ENCODE measurements around the gene PPP2R2D.
"Not testable (repeated sequence)": the region's sequence is repeated elsewhere in the genome, so short reads cannot be mapped to it uniquely, and the experiment has no call there.

PPP2R2D gene

DNA sequence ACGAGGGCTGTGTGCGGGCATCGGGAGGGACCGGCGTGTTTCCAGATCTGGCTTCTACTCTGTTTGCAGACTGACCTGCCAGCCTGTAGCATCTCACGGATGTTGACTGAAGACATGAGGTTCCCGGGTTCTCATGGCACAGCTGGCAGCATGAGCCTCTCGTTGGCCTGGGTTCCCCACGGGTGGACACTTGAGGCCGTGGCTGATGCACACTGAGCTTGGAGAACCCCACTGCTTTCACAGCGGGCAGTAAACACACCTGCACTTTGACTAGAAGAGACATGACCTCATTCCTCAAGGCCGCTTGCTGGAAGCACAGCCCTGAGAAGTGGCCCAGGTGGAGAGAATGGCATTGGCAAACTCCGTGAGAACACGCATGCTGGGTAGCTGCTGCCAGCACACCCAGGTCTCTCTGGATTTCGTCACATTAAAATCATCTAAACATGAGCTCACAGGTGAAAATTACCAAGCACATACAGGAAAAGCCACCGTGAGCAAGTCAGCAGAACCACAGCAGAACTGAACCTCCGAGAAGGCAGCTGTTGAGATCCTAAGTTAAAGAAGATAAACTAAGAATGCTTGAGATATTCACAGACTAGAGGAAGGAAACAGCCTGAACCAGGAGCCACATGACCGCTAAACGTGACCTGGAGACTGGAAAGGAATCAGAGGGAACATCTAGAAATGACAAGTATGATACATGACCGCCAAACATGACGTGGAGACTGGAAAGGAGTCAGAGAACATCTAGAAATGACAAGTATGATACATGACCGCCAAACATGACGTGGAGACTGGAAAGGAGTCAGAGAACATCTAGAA, 48.4 kb downstream of the PPP2R2D start:
- DNase-seq (ENCODE audit: low read depth): no peak

DNA sequence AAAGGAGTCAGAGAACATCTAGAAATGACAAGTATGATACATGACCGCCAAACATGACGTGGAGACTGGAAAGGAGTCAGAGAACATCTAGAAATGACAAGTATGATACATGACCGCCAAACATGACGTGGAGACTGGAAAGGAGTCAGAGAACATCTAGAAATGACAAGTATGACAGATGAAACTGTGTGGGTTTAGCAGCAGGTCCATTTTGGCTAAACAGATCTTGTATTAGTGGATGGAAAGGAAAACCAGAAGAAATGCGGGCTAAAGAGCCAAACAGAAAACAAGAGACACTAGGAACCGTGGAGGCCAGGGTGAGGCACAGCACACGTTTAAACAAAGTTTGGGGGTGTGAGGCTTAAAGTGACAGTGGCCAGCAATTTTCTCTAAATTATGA, 49.1 kb downstream of the PPP2R2D start:
- not testable (repeated sequence) for DNase-seq (ENCODE audit: low read depth)

DNA sequence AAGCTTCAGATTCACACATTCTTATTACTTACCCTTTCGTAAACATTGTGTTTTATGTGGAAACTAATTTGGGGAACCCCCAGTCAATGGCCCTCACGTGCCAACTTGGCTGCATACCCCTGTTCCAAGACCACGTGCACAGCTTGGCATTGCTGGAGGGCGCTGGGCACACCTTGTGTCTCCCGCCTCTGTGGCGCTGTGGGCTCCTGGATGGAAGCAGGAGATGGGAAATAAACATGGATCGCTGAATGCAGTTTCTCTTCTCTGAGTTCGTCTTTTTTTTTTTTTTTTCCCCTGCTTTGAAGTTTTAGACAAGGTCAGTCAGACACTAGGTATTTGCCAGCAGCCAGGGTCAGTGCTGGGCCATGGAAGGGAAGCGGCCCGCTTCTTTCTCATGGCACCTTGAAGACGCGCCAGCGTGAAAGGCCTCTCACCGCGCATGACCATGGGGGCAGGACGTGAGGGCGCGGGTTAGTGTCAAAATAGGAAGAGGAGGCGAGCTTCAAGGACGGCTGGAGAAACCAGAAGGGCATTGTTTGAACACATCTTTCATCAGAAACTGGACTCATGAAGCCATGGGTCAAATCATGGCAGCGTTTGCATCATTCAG, 53.7 kb downstream of the PPP2R2D start:
- no peak for DNase-seq (ENCODE audit: low read depth)

DNA sequence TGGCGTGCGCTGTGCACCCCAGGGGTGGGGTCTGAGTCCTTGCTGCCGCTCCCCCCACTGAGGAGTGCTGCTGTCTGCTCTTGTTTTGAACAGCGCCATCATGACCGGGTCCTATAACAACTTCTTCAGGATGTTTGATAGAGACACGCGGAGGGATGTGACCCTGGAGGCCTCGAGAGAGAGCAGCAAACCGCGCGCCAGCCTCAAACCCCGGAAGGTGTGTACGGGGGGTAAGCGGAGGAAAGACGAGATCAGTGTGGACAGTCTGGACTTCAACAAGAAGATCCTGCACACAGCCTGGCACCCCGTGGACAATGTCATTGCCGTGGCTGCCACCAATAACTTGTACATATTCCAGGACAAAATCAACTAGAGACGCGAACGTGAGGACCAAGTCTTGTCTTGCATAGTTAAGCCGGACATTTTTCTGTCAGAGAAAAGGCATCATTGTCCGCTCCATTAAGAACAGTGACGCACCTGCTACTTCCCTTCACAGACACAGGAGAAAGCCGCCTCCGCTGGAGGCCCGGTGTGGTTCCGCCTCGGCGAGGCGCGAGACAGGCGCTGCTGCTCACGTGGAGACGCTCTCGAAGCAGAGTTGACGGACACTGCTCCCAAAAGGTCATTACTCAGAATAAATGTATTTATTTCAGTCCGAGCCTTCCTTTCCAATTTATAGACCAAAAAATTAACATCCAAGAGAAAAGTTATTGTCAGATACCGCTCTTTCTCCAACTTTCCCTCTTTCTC, 55.0 kb downstream of the PPP2R2D start:
- no peak for DNase-seq (ENCODE audit: low read depth)

DNA sequence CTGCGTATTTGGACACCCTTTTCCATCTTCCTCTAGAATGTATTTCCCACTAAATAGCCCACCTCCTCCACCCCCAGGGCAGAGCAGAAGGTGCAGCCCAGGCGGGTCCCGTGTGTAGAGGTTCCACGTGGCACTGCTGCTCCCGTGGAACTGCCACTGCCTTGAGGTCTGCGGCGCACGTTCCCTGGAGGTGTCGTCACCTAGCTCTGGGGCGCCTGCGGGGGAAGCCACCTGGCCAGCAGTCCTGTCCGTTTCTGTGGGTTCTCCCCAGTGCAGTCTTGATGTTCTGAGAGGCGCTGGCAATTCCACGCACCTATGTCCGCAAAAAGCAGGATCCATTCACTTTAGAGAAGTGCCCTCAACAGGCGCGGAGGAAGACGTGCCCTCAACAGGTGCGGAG, 59.0 kb downstream of the PPP2R2D start:
- no peak for DNase-seq (ENCODE audit: low read depth)

DNA sequence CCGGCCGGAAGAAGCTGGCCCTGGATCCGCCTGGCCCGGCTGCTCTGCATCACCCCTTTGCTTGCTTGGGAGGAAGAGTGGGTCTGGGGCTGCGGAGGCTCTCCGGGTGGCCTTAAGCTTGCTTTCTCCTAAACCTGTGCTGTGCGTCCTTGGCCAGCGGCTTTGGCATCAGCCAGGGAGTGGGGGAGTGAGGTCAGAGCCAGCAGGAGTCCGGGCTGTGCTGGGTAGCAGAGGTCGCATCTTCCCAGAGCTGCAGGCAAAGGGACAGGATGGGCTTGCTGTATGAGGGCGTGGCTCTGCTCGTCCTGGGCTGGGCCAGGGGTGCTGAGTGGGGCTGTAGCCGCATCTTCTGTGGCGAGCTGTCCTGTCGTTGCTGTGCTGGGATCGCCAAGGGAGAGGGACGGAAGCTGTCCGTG, 59.8 kb downstream of the PPP2R2D start:
- no peak for DNase-seq (ENCODE audit: low read depth)

DNA sequence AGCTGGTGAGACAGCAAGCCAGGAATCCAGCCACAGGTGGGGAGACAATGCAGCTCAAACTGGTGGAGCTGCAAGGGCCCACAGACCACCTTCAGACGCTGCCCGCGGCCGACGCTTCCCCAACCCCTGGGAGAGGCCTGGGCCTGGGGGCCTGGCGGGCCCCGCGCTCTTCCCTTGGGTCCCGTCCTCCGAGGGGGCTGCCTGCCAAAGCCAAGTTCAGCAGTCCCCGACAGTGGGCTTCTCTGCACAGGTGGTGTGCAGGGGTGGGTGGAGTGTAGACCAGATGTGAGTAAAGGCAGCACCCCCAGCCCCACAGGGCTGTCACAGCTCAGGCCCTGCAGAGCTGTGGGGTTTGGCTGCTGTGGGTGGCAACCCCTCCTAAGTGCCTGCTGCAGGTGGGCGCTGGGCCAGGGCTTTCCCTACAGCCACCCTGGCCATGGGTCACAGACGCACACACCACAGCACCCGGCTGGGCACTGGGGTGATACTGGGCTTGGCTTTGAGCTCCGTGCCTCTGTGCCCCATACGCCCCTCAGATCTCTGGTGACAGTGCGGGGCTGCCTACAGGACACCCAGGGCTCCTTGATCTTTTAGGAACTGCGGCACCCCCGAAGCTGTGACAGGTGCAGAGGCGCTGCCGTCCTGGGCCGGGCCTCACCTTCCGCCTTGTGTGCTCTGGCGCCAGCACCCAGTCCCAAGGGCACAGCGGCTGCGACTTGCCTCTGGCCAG, 60.4 kb downstream of the PPP2R2D start:
- DNase-seq (ENCODE audit: low read depth): no peak

DNA sequence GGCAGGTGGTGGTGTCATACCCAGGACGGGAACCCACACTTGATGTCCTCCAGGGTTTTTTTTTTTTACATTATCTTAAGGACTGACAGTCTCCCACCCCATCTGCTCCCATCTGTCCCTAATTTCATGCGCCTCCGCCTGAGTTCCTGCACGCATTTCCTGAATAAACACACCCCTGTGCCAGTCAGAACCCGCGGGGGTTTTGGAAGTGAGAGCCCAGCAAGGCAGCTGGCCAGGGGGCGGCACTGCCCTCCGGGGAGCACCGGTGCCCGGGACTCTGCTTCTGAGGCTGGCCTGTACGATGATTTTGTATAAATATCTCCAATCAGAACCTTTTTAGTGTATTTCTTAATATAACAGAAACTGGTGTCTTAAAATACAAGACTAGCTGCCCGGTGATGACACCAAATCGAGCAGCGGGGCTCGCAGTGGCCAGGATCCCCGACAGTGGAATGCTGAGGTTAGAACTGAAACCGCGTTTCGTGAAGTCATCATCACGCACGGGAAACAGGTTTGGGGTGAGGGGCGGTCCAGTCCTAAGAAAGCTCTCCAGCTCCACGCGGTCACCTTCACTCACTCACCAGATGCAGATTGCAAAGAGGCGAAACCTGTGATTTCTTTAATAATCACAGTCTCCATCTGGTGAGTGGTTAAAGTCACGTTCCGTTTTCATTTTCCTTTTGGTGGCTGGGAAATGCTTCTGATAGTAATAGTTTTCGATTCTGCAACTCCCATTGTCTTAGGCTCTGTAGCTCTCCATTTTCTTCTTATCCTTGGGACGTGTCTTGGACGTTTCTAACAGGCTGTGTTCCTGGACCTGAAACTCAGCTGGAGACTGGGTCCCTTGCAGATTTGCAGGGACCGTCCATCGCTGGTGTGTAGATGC, 61.2 kb downstream of the PPP2R2D start:
- DNase-seq (ENCODE audit: low read depth): peak; percentile 66

DNA sequence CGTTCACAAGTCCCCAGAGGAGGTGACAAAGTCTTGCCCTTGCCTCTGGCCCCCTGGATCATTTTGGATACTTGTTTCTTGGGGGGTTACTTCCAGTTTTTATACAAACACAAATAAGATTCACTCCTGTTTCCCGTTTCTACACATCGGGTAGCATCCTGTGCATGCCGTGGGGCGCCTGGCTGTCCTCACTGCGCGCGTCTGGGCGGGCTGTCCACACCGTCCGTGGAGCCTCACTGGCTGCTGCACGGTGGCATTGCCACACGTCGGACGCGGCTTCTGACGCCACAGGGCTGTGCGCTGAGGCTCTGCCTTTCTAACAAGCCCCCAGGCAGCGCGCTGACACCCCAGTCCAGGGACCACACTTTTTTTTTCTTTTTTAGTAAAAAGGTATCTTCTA, 62.5 kb downstream of the PPP2R2D start:
- no peak for DNase-seq (ENCODE audit: low read depth)

DNA sequence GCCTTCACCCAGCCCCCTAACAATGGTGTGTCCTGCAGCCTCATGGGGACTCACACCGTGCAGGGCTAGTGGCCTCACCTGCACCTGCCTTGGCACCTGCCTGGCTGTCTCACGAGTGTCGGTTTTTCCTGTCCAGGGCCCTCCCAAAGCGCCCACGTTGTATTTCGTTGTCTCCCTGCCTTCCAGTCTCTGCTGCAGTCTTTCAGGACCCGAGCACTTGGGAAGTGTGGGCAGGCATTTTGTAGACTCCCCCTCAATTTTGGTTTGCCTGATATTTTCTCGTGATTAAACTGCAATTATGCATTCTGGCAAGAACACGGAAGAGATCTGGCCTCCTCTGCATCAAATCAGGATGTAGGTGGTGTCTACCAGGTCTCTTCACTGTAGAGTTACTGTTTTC, 63.0 kb downstream of the PPP2R2D start:
- no peak for DNase-seq (ENCODE audit: low read depth)

DNA sequence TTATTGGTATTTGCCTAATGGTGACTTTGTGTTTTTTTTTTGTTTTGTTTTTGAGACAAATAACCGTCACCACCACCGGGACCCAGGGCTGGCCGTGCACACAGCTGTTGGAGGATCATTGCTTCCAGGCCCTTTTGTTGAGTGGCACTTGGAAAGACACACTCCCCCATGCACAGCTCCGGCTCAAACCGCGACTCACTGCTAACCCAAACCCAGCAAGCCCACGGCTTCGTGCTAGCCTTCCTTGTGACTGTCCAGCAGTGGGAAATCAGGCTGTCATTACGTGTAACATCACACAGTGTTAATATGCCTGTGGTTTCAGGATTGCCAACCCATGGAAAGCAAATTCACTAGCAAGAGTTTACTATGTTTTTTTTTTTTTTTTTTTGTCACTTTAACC, 63.5 kb downstream of the PPP2R2D start:
- DNase-seq (ENCODE audit: low read depth): no peak

DNA sequence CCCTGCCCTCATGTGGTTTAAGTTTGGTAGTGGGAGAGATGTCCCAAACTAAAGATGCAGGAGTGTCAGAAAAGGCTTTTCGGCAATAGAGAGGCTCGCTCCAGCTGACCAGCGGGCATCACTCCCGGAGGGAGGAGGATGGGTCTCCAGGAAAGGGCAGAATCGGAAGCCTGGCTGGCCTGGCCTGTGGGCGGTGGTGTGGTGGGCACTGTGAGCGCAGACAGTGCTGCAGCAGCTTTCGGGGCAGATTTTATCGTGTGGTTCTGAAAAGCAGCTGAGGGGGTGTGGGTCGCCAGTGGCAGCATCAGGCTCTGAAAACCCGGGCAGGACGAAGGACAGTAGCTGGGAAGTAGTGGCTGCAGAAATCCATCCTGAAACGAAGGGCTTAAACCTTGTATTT, 68.1 kb downstream of the PPP2R2D start:
- DNase-seq (ENCODE audit: low read depth): no peak

DNA sequence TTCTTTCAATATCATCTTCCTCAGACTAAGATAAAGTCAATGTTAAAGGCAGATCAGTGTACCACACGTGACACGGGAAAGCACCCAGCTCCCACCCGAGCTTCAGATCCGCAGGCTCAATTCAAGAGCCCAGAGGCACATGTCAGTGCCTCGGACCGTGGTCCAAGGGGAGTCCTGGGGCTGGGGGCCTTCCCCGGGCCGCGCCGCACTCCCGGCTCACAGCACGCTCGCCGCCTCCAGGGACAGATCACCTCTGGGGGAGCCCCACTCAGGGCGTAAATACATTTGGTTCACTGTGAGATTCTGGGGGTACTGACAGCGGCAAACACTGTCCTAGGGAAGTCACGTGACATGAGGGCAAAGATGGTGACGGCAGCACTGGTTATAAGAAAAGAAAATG, 70.1 kb downstream of the PPP2R2D start:
- no peak for DNase-seq (ENCODE audit: low read depth)

DNA sequence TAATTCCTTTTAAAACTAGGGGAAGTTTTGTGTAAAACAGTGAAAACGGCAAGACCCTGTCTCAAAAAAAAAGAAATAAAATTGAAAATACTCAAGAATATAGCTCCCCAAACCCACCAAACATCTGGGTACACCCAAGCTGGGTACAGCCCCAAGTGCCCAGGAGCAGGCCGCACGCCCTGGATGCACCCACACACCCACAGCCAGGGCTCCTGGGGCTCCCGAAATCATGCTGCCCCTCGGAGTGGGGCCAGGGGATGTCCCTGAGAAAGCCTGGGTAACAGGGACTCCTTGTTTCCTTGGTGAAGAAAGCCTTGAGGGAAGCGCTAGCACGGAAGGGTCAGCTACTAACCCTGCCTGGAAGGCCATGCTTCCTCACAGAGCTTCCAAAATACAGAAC, 70.8 kb downstream of the PPP2R2D start:
- DNase-seq (ENCODE audit: low read depth): no peak

DNA sequence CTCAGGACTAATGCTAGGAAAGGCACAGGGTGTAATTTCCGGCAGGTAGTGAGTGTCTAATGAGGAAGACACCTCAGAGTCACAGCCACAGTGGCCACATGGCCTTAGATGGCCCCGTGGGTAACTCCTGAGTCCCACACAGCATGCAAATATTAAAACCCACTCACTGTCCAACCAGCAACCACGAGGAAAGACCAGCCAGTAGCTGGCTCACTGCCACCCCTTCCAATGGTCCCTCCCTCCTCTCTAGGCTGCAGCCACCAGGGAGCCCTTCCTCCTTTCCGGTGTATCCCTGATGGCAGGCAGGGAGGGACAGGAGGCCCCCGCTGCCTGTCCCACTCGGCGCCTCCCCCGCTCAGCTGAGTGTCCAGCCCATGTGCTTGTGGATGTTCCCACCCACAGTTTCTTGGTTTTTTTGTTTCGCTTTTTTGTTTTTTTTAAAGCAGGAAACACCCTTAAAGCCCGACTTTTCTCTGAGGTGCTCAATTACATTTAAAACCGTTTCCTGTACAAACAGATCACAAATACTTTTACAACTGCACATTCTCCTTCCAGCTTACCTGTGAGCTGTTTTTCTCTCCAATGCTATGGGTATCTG, 71.8 kb downstream of the PPP2R2D start:
- DNase-seq (ENCODE audit: low read depth): no peak

DNA sequence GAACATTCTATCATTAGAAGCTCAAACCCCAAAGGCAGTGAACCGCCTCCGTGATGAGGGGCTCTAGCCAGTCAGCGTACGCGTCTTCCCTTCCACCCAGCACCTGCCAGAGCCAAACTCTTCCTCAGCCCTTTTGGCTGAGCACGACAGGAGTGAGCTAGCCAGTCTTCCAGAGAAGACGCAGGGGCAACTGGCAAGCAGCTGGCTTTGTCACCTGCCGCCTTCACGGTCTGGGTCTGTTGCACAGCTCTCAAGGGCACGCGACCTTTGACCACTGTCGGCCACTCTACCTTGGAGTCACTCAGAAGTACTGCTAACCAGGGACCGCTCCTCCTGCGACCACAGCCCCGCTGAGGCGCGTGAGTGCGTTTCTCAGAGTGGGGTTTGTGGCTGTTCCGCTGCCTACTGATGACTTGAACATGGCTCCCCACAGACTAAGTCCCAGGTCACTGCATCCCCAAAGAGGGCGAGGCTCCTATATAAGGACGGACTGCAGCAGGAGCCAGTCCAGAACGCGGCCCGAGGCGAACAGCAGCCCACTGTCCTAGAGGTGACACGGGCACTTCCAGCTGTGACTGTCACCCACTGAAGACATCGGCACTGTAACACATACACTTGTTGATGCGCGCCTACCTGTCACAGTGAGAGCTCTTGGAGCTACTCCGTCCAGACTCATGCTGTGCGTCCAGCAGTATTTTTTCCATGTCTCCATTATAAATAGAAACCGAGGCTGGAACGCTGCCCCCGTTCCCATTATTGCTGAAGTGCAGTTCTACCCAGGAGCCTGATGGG, 72.5 kb downstream of the PPP2R2D start:
- no peak for DNase-seq (ENCODE audit: low read depth)

DNA sequence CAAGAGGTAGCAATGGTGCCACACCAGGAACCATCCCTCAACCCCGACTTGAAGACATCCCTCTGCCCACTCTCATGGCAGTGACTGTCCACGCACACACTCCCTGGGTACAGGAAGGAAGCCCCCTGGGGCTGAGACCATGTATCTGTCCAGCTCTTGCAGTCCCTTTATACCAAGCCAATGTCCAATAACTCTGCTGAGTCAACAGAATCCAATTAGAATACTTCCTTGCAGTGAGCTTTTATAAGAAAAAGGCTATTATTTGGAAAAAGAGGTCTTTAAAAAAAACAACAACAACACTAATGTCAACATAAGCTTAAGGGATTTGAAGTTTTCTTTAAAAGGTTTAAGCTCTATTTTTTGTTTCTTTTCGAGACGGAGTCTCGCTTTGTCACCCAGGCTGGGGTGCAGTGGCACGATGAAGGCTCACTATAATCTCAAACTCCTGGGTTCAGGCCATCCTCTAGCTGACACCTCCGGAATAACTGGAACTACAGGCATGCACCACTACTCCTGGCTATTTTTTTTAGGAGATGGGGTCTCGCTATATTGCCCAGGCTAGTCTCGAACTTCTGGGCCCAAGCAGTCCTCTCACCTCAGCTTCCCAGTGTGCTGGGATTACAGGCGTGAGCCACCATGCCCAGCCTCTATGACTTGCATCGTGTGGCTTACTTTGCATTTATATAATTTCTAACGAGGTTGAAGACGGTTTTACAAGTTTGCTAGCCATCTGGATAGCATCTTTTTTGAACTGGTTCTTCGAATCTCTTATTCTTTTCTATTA, 73.4 kb downstream of the PPP2R2D start:
- DNase-seq (ENCODE audit: low read depth): no peak

DNA sequence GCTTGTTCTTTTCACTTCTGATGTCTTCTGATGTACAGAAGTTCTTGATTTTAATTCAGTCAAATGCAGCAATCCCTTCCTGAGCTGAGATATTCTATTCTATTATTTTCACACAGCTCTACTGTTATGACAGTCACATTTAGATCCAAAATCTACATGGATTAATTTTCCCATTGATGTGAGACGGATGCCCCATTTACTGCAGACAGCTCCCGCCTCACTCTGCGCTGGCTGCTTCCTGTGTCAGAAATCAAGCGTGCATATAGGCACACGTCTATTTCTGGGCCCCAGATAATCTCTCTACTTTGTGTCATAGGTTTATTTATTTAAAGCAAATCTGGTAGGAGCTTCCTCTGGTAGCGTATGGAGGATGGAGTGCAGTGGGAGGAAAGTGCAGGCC, 74.2 kb downstream of the PPP2R2D start:
- DNase-seq (ENCODE audit: low read depth): no peak

DNA sequence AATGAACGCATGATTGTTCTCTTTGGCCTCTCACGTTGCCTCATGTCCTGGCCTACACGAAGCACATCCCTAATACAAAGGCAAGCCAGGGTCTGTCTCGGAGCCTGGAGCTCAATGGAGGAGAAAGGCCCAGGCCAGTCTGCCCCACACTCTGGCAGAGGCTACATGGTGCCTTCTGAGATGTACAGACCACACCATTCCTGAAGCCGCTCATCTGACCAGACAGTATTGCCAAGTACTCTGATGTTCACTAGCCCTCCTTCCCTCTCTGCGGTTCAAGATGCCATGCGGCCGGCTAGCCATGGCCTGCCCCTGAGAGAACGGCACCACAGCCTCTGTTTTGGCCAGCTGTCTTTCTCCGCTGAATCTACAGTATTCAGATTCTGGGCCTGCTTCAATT, 75.0 kb downstream of the PPP2R2D start:
- no peak for DNase-seq (ENCODE audit: low read depth)
